Islet precursor cell (in vitro differentiated cells): ENCODE data around the gene WASHC2A.
"Not testable (repeated sequence)": the region's sequence is repeated elsewhere in the genome, so short reads cannot be mapped to it uniquely, and the experiment has no call there.

Source experiments
- DNase-seq: peaks from one replicate; pipeline ENCODE4 v3.0.0-alpha.2; 2018

Gene WASHC2A, protein sequence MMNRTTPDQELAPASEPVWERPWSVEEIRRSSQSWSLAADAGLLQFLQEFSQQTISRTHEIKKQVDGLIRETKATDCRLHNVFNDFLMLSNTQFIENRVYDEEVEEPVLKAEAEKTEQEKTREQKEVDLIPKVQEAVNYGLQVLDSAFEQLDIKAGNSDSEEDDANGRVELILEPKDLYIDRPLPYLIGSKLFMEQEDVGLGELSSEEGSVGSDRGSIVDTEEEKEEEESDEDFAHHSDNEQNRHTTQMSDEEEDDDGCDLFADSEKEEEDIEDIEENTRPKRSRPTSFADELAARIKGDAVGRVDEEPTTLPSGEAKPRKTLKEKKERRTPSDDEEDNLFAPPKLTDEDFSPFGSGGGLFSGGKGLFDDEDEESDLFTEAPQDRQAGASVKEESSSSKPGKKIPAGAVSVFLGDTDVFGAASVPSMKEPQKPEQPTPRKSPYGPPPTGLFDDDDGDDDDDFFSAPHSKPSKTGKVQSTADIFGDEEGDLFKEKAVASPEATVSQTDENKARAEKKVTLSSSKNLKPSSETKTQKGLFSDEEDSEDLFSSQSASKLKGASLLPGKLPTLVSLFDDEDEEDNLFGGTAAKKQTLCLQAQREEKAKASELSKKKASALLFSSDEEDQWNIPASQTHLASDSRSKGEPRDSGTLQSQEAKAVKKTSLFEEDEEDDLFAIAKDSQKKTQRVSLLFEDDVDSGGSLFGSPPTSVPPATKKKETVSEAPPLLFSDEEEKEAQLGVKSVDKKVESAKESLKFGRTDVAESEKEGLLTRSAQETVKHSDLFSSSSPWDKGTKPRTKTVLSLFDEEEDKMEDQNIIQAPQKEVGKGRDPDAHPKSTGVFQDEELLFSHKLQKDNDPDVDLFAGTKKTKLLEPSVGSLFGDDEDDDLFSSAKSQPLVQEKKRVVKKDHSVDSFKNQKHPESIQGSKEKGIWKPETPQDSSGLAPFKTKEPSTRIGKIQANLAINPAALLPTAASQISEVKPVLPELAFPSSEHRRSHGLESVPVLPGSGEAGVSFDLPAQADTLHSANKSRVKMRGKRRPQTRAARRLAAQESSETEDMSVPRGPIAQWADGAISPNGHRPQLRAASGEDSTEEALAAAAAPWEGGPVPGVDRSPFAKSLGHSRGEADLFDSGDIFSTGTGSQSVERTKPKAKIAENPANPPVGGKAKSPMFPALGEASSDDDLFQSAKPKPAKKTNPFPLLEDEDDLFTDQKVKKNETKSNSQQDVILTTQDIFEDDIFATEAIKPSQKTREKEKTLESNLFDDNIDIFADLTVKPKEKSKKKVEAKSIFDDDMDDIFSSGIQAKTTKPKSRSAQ (N-terminal part only)

DNA sequence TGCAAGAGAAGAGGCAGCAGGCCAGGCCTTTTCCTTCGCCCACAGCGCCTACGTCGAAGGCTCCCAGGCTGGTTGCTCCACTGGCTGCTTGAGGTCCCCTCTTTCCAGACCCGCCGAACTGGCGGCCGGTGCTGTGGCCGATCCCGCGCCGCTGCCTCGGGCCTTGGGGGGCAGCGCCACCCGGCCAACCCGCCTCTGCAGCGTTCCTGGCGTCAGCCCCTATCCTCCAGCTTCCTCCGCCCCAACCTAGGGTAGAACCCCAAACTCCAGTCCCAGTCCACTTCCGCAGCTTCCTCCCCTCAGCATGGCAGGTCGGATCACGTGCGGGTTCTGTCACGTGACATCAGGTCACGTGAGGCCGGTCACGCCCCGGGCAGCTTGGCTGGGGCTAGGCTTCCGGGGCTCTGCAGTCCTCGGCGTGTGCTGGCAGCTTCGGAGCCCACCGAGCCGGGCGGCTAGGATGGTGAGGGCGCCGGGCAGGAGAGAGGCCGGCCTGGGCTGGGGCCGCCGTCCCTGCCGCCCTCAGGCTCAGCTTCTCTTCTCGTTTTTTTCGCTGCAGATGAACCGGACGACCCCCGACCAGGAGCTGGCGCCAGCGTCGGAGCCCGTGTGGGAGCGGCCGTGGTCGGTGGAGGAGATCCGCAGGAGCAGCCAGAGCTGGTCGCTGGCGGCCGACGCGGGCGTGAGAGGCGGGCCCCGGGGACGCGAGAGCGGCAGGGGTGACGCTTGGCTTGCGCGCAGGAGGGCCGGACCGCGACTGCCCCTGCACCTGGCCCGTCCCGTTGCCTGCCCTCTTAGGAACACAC lies at the start of gene WASHC2A:
TSS of gene WASHC2A (plus strand) at position 409 of the 806 bp plus-strand sequence. CDS start at position 461, 52 bp downstream.
- DNase-seq, result peak; percentile 95

DNA sequence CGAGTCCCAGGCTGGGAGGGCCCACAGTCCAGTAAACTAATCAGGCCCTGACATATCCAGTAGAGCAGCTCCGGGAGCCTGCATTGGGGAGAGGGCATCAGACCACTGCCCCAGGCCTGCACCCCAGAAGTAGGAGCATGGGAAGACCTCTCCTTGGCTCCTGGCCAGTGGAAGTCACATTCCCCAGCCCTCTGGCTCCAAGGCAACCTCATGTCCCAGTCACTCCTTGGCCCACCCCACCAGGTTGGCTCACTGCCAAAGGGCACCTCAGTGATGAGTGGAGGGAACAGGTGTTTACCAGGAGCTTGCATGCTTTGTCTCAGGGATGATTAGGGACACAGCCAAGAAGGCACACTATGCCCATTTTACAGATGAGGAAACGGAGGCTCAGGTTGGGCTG lies 48.5 kb upstream of the WASHC2A start:
- not testable (repeated sequence) for DNase-seq

DNA sequence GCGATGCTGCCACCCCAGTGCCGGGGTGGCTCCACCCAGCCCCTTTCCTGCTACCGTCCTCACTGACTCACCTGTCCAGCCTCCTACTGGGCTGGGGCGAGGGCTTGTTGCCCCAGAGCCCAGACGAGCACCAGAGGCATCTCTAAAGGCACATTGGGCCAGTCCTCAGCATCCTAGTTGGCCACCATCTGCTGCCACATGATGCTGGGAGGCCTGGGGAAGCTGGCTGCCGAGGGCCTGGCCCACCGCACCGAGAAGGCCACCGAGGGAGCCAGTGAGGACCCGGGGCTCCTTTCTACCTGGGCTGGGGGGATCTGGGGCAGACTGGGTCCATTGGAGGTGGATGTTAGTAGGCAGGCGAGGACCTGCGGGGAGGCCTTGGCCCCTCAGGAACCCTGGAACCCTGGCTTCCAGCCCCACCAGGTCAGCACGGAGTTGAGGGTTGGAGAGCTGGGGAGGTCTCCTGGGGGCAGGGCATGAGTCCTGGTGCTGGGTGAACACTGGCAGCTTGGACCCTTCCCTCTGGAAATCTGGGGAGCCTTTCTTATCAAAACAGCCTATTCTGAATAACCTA lies 47.2 kb upstream of the WASHC2A start:
- not testable (repeated sequence) for DNase-seq

DNA sequence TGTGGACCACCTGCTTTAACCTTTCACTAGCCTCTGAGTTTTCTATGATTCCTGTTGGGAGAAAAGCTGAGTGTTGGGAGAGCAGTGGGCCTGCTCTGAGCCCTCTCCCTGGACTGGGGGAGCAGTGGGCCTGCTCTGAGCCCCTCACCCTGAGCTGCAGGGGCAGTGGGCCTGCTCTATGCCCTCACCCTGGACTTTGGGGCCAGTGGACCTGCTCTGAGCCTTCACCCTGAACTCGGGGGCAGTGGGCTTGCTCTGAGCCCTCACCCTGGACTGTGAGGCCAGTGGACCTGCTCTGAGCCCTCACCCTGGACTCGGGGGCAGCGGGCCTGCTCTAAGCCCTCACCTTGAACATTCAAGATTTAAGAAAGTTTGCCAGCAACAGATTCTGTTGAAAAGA lies 46.1 kb upstream of the WASHC2A start:
- no peak for DNase-seq

DNA sequence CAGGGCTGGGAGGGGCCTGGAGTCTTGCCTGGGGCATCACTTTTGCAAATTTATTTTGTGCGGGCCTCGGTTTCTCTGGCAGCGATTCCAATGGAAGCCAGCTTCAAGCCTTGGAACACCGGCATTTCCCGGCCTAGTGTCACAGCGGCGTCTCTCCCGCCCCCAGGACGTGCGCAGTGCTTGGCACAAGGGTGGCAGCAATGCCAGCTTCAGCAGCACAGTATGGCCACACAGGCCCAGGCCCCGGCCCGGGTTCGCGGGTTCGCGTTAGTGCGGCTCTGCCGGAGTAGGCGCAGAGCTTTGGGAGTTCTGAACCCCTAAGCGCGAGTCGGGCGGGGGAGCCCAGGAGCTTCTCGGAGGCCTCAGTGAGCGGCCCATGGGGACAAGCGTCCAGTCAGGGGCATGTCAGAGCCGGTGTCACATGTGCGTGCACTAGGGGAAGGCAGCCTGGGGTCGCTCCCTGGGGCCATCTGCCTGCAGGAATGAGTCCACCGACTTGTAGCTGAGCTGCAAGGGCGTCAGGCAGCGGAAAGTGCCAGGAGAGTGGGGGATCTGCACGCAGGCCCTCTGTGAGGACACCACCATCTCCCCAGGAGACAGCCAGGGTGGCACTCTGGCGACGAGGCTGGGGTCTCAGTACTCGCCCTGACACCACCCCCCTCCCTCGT lies 42.9 kb upstream of the WASHC2A start:
- DNase-seq, result not testable (repeated sequence)

DNA sequence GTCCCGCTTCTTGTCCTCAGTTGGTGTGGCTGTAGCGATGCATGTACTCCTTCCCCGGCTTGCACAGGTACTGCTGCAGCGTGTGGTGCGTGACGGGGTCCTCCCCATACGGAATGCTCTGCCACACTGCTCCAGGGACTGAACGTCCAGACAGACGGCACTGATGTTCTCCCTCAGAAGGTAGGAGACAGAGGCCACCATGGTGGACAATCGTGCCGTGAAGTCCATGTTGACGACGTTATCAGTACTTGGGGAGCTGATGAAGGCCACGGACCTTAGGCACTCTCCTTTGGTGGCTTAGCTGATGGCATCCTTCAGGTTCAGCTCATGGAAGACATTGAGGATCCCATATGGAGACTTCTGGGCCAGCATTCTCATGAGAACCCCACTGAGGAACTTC lies 42.1 kb upstream of the WASHC2A start:
- no peak for DNase-seq

DNA sequence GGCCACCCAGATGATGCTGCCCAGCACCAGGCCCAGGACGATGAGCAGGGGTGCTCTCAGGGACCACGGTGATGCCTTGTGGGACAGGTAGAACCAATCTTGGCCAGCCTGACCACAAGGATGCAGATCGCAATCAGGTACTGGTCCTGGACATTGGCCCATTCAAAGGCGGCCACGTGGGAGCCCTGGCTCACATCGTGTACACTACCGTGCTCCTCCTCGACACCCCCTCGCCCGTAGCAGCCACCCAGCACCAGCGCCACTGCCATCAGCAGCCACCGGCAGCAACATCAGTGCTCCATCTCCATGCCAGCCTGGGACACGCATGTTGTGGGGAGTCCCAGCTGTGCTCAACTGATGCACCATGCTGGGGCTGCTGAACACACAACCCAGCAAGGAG lies 40.6 kb upstream of the WASHC2A start:
- DNase-seq, result no peak

DNA sequence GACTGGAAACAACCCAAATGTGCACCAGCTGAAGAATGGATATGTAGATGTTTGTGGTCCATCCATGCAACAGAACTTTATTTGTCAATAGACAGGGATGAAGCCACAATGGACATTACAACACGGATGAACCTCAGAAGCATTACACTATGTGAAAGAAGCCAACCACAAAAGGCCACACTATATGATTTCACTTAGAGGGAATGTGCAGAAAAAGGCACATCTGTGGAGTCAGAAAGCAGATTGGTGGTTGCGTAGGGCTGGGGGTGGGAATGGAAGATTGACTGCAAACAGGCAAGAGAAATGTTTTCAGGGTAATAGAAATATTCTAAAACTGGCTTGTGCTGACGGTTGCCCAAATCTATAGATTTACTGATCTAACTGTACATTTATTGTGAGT lies 34.3 kb upstream of the WASHC2A start:
- DNase-seq, result no peak

DNA sequence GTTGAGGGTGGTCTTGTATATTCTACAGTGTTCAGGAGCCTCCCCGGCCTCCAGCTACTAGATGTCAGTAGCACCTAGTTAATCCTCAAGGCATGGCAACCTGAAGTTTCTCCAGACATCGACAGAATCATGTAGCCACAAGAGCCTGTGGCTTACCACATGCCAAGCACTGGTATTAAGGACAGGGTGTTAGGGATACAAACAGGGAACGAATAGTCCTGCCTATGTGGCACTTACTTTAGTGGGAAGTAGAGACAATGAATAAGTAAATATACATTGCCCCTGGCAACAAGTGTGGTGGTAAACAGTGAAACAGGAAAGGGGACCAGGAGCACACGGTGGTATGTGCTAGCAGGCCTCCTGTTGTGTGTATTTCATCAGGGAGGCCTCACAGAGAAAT lies 32.4 kb upstream of the WASHC2A start:
- not testable (repeated sequence) for DNase-seq

DNA sequence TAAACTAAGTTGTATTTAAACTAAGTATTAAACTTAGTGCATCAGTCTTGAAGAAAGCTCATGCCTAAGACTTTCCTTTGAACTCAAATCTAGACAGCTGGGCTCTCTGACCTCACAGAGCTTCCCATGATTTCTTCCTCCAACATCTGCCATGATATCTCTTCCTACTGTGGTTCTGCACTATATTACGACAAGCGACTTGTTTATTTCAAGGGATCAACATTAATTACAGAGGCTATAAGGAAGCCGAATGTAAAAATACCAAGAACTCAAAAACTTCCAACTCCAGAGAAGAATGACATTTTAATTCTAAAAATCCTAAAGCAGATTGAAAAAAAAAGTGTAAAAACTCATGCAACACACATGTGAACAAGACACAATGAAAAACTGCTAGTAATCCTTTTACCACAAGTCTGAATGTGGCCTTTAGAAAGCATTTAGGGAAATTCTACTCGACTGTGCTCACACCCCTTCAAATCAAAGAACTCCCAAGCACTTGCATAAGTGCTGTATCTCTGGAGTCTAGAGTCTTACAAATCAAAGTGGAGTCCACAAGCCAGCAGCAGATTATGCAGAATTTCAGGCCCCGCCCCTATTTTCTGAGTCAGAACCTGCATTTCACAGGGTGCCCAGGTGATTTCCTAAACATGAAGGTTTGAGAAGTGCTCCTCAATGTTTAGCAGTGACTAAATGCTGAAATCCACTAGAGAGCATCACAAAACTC lies 22.7 kb upstream of the WASHC2A start:
- DNase-seq, result no peak

DNA sequence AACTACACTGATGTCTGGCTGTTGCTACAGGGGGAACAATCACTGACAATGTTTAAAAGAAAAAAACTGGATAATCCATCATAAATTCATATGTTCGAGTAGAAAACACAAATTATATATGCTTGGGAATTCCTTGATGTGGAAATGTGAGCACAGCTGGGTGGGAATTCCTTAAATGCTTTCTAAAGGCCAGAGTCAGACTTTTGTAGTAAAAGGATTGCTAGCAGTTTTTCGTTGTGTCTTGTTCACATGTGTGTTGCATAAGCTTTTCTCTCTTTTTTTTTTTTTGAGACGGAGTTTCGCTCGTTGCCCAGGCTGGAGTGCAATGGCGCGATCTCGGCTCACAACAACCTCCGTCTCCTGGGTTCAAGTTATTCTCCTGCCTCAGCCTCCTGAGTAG lies 21.3 kb upstream of the WASHC2A start:
- DNase-seq, result not testable (repeated sequence)

DNA sequence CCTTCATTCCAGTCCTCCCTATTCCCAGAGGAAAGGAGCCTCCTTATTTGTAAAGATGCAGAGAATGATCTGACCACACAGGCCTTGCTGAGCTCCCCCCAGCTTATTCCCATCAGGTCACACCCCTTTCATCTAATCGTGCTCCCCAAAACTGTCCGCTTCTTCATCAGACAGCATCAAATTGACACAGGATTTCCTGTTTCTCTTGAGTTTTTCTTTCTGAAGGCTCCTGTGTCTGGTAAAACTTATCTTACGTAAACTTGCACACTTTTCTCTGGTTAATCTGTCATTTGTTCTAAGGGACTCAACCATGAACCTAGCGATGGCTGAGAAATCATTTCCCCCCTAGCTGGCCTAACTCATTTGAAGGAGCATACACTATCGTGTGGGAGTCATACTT lies 20.2 kb upstream of the WASHC2A start:
- not testable (repeated sequence) for DNase-seq

DNA sequence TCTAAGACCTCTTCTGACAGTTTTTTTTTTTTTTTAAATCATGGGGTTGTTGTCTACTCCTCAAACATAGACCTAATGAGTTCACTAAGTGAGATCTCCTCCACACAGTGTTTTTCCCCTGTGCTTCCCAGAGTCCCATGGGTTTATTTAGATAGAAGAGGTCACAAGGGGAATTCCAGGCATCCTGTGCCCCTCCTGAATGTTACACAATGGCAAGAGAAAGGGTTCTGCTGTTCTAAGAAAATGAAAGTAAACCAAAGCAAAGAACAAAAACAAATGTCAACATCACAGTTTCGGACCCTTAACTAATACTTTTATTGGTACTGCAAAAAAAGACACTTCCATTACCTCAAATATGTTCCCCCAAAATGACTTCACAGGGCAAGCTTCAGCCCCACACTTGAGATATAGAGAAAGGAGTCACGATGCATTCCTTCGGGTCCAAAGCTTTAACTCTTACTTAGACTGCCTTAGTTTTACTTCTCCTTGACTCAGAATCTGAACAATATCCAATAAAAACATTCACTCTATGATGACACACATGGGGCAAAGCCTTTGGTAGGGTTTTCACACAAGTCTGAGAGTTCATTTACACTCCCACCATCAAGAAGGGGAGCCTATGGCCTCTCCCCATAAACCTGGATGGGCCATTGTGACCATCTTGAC lies 15.6 kb upstream of the WASHC2A start:
- DNase-seq, result not testable (repeated sequence)

DNA sequence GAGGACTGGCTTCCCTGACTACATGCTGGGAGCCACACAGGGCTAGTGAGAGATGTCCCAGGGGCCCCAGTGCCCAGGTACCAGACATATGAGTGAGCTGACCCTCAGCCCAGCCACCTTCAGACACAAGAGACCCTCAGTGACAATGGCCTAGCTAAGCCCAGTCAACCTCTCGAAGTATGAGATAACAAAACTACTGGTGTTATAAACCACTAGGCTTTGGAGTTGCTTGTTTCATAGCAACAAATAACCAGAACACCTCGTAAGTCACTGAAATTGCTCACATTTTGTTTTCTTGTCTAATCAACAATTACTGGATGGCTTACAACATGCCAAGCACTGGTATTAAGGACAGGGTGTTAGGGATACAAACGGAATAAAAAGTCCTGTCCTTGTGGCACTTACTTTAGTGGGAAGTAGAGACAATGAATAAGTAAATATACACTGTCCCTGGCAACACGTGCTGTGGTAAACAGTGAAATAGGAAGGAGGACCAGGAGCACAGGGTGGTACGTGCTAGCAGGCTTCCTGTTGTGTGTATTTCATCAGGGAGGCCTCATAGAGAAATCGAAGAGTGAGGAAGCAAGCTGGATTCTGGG lies 14.9 kb upstream of the WASHC2A start:
- DNase-seq, result not testable (repeated sequence)

DNA sequence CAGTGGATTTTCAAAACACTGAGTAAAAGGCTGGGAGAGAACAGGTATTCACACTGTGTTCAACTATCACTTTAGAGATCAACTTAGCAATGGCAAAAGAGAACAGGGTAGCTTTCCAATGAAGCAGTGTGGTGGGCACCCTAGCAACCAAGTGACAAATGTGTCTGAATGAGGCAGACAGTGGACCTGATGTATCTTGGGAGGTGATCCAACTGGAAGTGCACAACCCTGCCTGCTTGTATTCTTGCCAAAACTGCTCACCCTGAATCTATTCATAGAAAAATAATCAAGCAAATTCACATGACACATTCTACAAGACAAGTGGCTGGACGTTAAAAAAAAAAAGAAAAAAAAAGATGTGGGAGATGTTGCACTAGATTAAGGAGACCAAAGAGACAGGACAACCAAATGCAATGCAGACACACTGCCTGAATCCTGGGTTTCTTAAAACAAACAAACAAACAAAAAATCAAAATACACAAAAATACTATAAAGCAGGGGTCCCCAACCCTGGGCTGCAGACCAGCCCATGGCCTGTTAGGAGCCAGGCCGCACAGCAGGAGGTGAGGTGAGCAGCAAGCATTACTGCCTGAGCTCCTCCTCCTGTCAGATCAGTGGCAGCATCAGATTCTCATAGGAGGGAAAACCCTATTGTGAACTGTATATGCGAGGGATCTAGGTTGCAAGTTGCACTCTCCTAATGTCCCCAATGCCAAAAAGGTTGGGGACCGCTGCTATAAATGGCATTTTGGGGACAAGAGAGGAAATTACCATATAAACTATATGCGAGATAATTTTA lies 12.1 kb upstream of the WASHC2A start:
- not testable (repeated sequence) for DNase-seq

DNA sequence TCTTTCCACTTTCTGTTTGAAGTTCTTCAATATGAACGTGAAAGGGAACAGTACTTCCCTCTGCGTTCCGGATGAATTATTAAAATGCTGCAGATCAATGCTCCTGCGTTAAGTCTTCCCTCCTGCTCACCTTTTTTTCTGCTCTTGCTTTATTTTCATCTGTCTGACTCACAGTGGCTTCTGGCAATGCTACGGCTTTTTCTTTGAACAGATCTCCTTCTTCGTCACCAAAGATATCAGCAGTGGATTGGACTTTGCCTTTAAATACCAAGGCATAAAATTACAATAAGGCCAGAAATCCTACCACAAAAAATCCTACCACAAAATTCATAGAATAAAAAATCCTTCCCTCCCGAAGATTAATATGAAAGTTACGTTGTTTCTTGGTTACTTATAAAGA lies 11.1 kb upstream of the WASHC2A start:
- DNase-seq, result not testable (repeated sequence)

DNA sequence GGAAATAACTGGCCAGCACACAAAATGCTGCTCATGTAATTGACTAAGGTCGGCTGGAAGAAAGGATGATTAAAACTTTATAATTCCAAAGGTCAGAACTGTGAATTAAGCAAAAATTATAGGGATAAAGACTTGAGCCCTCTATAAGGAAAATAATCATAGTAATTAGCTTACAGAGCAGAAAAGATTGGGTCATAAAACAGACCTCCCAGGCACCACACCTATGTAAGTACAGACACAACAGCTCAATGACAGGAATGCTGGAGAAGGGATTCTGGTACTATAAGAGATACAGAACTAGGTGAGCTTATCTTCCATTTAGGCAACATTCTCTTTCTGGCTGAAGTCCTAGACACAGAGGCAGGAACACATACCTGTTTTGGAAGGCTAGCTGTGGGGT lies 9.0 kb upstream of the WASHC2A start:
- not testable (repeated sequence) for DNase-seq

DNA sequence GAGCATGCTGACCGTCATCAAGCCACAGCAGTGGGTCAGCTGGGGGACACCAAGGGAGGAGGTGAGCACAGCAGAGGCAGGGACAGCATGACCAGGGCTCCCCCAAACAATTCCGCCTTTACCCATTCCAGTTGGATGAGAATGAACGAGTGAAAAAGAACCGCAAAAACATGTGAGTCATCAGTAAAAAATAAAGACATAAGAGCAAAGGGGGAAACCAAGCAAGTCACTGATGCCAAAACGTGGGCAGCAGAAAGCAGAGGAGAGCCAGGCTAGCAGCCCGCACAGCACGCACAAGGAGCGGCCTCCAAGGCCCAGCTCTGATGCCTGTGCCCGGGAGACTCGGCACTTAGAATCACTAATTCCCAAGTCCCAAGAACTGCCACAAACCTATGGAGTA lies 7.8 kb upstream of the WASHC2A start:
- not testable (repeated sequence) for DNase-seq
